Esophagus squamous epithelium (tissue), 5 donors: Measurements from ENCODE around the gene NUDT16L1. TPM values are rescaled to one million over a fixed set of nuclear protein-coding genes. Genes with fewer than 3 reads are reported as not detected.

Experiments
- DNase-seq: peaks from one replicate; lab custom pipeline; 2025; lab: John Stamatoyannopoulos, UW
- H3K27ac ChIP-seq, 4 donors: fragments of 200-600 bp; sonication (generic); one replicate each; pipeline ENCODE4 v1.5.1; 2016 to 2019; ENCODE audit warnings: mild to moderate bottlenecking in 1 of 4
- H3K27me3 ChIP-seq, 4 donors: fragments of 200-600 bp; sonication (generic); 1 replicate in 3 of 4; 2 replicates in 1 of 4; pipeline versions ENCODE4 v1.5.1 to v1.6.0; 2017 to 2021; ENCODE audit warnings: antibody characterized with exemption in 1 of 4
- H3K36me3 ChIP-seq, 3 donors: fragments of 200-600 bp; sonication (generic); one replicate each; pipeline ENCODE4 v1.5.1; 2016 to 2019
- H3K4me1 ChIP-seq, 3 donors: fragments of 200-600 bp; sonication (generic); one replicate each; pipeline ENCODE4 v1.5.1; 2017 to 2019
- H3K4me3 ChIP-seq, 4 donors: fragments of 200-600 bp; sonication (generic); 1 replicate in 3 of 4; 2 replicates in 1 of 4; pipeline ENCODE4 v1.5.1; 2016 to 2019; ENCODE audit warnings: mild to moderate bottlenecking in 2 of 4, moderate library complexity in 1 of 4
- H3K9me3 ChIP-seq, 3 donors: fragments of 200-600 bp; sonication (generic); one replicate each; pipeline ENCODE4 v1.5.1; 2016 to 2019
- CTCF ChIP-seq, 6 experiments: fragments of 450-650 bp in 4 of 6; fragments of 200-600 bp in 2 of 6; sonication (generic) in 2 of 6; IDR thresholded peaks; one replicate each; pipeline ENCODE4 v1.5.1; 2016 to 2019; ENCODE audit warnings: antibody characterized with exemption in 6 of 6, mild to moderate bottlenecking in 4 of 6, moderate library complexity in 4 of 6
- POLR2A ChIP-seq, 4 donors: fragments of 450-650 bp; IDR thresholded peaks; one replicate each; pipeline ENCODE4 v1.6.1; 2017; ENCODE audit warnings: antibody characterized with exemption in 4 of 4, mild to moderate bottlenecking in 4 of 4, moderate library complexity in 3 of 4
- WGBS, 2 donors: methylation state at CpG; one replicate each; pipeline ENCODE4 v1.1.5; 2018; 5-methylcytosine and 5-hydroxymethylcytosine counted together
- intact Hi-C: fragments of 100-400 bp; cut with DNase I; formaldehyde crosslinking; loops from one replicate; pipeline ENCODE4 v1.15.0; 2022
- total RNA-seq, 4 donors: library from RNA; depleted of rRNA; stranded (reverse); fragments of >200 nt; gene quantifications; one replicate each; pipeline ENCODE4 v1.1.0, GENCODE V29; 2016
- donor health status: DM: yes; HTN: yes; CAD: no.

The NUDT16L1 gene
- total RNA-seq, 4 donors from 2014 or later: 18.5 to 27.8 (median 21.0) TPM

- Histone ChIP-seq H3K27ac (no peak overlapping the region), H3K9me3 (no peaks in the 10 kb centered on the region), H3K27me3 (no peaks in the 10 kb centered on the region), H3K4me1 (peaks cover 14 to 21% (median 15%) of the 10 kb centered on the region in 3 donors), H3K4me3 (no peak overlapping the region), H3K36me3 (peaks cover 22 to 98% (median 36%) of the 10 kb centered on the region in 3 donors)
- intact Hi-C loops: no loop called here
- WGBS, 2 donors: 90 to 95% methylated on average over 12 to 17 of the region's 20 CpGs
- TF ChIP-seq POLR2A (IDR thresholded peaks at IDR 0.05) (no peak), CTCF (IDR thresholded peaks at IDR 0.05) (no peak)
- DNase-seq: no peak
Measured at GRCh38 chr16:4667203-4667963, 26.0 kb upstream of the NUDT16L1 start.

- TF ChIP-seq CTCF (IDR thresholded peaks at IDR 0.05) (no peak), POLR2A (IDR thresholded peaks at IDR 0.05) (no peak)
- intact Hi-C loops: no loop called here
- Histone ChIP-seq H3K27me3 (no peaks in the 10 kb centered on the region), H3K9me3 (no peaks in the 10 kb centered on the region), H3K4me1 (peaks cover 14 to 21% (median 15%) of the 10 kb centered on the region in 3 donors), H3K4me3 (no peak overlapping the region), H3K27ac (no peak overlapping the region), H3K36me3 (peaks cover 25 to 100% (median 36%) of the 10 kb centered on the region in 3 donors)
- WGBS, 2 donors: 93 to 97% methylated on average over 10 of the region's 10 CpGs
- DNase-seq: no peak
Measured at GRCh38 chr16:4668313-4668960, 24.9 kb upstream of the NUDT16L1 start.

GRCh38 chr16:4673387-4674046, 19.8 kb upstream of the NUDT16L1 start:
- Histone ChIP-seq H3K9me3 (no peaks in the 10 kb centered on the region), H3K4me3 (no peak overlapping the region), H3K27me3 (no peaks in the 10 kb centered on the region), H3K4me1 (peaks cover 0 to 20% (median 0%) of the 10 kb centered on the region in 3 donors), H3K36me3 (peaks cover 13 to 96% (median 16%) of the 10 kb centered on the region in 3 donors), H3K27ac (no peak overlapping the region)
- TF ChIP-seq CTCF (IDR thresholded peaks at IDR 0.05): no peak
- no peak for TF ChIP-seq POLR2A (IDR thresholded peaks at IDR 0.05)
- intact Hi-C loops: no loop called here
- no peak for DNase-seq
- WGBS, 2 donors: 86% methylated on average over 14 to 18 of the region's 33 CpGs

- WGBS, 2 donors: 81 to 100% methylated on average over 7 of the region's 9 CpGs
- DNase-seq: no peak
- intact Hi-C loops: no loop called here
- Histone ChIP-seq H3K4me3 (no peak overlapping the region), H3K27ac (no peak overlapping the region), H3K4me1 (peaks cover 0 to 34% (median 0%) of the 10 kb centered on the region in 3 donors), H3K9me3 (no peaks in the 10 kb centered on the region), H3K27me3 (no peaks in the 10 kb centered on the region), H3K36me3 (peaks cover 3 to 95% (median 16%) of the 10 kb centered on the region in 3 donors)
- no peak for TF ChIP-seq CTCF (IDR thresholded peaks at IDR 0.05)
Measured at GRCh38 chr16:4674926-4675530, 18.3 kb upstream of the NUDT16L1 start.
